H4 (cell line): ENCODE measurements around the gene TRAPPC14. TPM values are rescaled to one million over a fixed set of nuclear protein-coding genes. Genes with fewer than 3 reads are reported as not detected.
"Not testable (repeated sequence)": the region's sequence is repeated elsewhere in the genome, so short reads cannot be mapped to it uniquely, and the experiment has no call there.

ENCODE experiments used
- DNase-seq: peaks from one replicate; pipeline ENCODE4 v3.0.0-alpha.2; 2015; ENCODE audit warnings: low spot score
- total RNA-seq: library from RNA; depleted of rRNA; stranded (reverse); fragments of >200 nt; shearing (Covaris generic); gene quantifications from 2 replicates; pipeline ENCODE4 v1.2.3, GENCODE V29; 2014; rRNA removed

The TRAPPC14 gene
- total RNA-seq, result 7.7 and 8.0 TPM in 2 replicates

- DNase-seq, result peak; percentile 81
Observed at GRCh38 chr7:100158229-100159098, at the start of gene TRAPPC14. Gene TRAPPC14 (minus strand): TSS chr7:100158723. CDS start chr7:100158499, 224 bp downstream.

- no peak for DNase-seq
Observed at GRCh38 chr7:100204454-100204853, 45.9 kb upstream of the TRAPPC14 start.

GRCh38 chr7:100200693-100201092, 42.2 kb upstream of the TRAPPC14 start:
- no peak for DNase-seq

- DNase-seq, result no peak
Observed at GRCh38 chr7:100198266-100198665, 39.7 kb upstream of the TRAPPC14 start.

GRCh38 chr7:100195901-100196322, 37.4 kb upstream of the TRAPPC14 start:
- DNase-seq, result not testable (repeated sequence)

GRCh38 chr7:100195222-100195621, 36.7 kb upstream of the TRAPPC14 start:
- no peak for DNase-seq

GRCh38 chr7:100192969-100193368, 34.4 kb upstream of the TRAPPC14 start:
- no peak for DNase-seq

- DNase-seq, result not testable (repeated sequence)
Observed at GRCh38 chr7:100192281-100192862, 33.8 kb upstream of the TRAPPC14 start.

- no peak for DNase-seq
Observed at GRCh38 chr7:100191775-100192174, 33.3 kb upstream of the TRAPPC14 start.

- DNase-seq, result peak; percentile 52
Observed at GRCh38 chr7:100190048-100190711, 31.7 kb upstream of the TRAPPC14 start.

- DNase-seq, result no peak
Observed at GRCh38 chr7:100189061-100189460, 30.5 kb upstream of the TRAPPC14 start.

- no peak for DNase-seq
Observed at GRCh38 chr7:100185726-100186125, 27.2 kb upstream of the TRAPPC14 start.

GRCh38 chr7:100183090-100183489, 24.6 kb upstream of the TRAPPC14 start:
- DNase-seq, result not testable (repeated sequence)

- not testable (repeated sequence) for DNase-seq
Observed at GRCh38 chr7:100182616-100183015, 24.1 kb upstream of the TRAPPC14 start.

GRCh38 chr7:100180084-100180483, 21.6 kb upstream of the TRAPPC14 start:
- DNase-seq, result not testable (repeated sequence)

GRCh38 chr7:100177045-100178001, 18.8 kb upstream of the TRAPPC14 start, which contains the start of the genes GPC2 and STAG3:
Gene GPC2 (minus strand): TSS chr7:100177381. CDS start chr7:100177199, 182 bp downstream.
Gene STAG3 (plus strand): TSS chr7:100177918. CDS start chr7:100180557, 2,639 bp downstream.
- peak; percentile 90 for DNase-seq

- no peak for DNase-seq
Observed at GRCh38 chr7:100176096-100177044, 17.8 kb upstream of the TRAPPC14 start.

- DNase-seq, result no peak
Observed at GRCh38 chr7:100175296-100175935, 16.9 kb upstream of the TRAPPC14 start.

GRCh38 chr7:100174582-100174981, 16.1 kb upstream of the TRAPPC14 start:
- no peak for DNase-seq
